C4-2B (cell line): ENCODE results near the gene ADCY1.

Source experiments
- ZFX ChIP-seq: fragments of 450-650 bp; IDR thresholded peaks from 2 replicates; pipeline ENCODE4 v1.6.1; 2017
- TF ChIP-seq, protein P1 (sequence below): fragments of 450-650 bp; conservative IDR thresholded peaks from 2 replicates; pipeline ENCODE4 v1.5.1; 2017; ENCODE audit warnings: mild to moderate bottlenecking

- TF ChIP-seq, protein P1, sequence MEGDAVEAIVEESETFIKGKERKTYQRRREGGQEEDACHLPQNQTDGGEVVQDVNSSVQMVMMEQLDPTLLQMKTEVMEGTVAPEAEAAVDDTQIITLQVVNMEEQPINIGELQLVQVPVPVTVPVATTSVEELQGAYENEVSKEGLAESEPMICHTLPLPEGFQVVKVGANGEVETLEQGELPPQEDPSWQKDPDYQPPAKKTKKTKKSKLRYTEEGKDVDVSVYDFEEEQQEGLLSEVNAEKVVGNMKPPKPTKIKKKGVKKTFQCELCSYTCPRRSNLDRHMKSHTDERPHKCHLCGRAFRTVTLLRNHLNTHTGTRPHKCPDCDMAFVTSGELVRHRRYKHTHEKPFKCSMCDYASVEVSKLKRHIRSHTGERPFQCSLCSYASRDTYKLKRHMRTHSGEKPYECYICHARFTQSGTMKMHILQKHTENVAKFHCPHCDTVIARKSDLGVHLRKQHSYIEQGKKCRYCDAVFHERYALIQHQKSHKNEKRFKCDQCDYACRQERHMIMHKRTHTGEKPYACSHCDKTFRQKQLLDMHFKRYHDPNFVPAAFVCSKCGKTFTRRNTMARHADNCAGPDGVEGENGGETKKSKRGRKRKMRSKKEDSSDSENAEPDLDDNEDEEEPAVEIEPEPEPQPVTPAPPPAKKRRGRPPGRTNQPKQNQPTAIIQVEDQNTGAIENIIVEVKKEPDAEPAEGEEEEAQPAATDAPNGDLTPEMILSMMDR: no peak
- TF ChIP-seq ZFX: no peak
These were observed 2.2 kb downstream of the ADCY1 start for GRCh38 chr7:45576249-45576929.
